H1 (cell line): ENCODE results near the gene SERPINB11. TPM values are rescaled to one million over a fixed set of nuclear protein-coding genes. Genes with fewer than 3 reads are reported as not detected.

ENCODE experiments used
- CTCF ChIA-PET: fragments of 300-600 bp; sonication (Branson Sonifier 250); formaldehyde crosslinking; loops from one replicate; lab custom pipeline; 2021; ENCODE audit not compliant: partially characterized antibody; lab: Charles Lee
- POLR2A ChIA-PET: fragments of 300-600 bp; sonication (Branson Sonifier 250); formaldehyde crosslinking; loops from one replicate; lab custom pipeline; 2021; ENCODE audit warnings: inconsistent platforms; ENCODE audit not compliant: partially characterized antibody; lab: Charles Lee
- DNase-seq, 2 experiments: peaks; one replicate each; pipeline versions ENCODE4 v3.0.0 to v3.0.0-alpha.2; 2010 to 2022; ENCODE audit warnings: low spot score in 2 of 2, low read depth in 1 of 2, mixed read lengths in 1 of 2
- FAIRE-seq: peaks from 2 replicates; lab custom pipeline; 2011; peaks lifted over from hg19 to GRCh38; lab: Jason Lieb, UNC
- H2AFZ ChIP-seq: 2 replicates; pipeline ENCODE4 v1.8.1; 2012; ENCODE audit warnings: low read length, inconsistent platforms
- H2AK5ac ChIP-seq: 2 replicates; pipeline ENCODE4 v1.6.1; 2013; ENCODE audit warnings: low read depth, low read length
- H2BK120ac ChIP-seq: replicated peaks from 2 replicates; pipeline ENCODE3; 2013; ENCODE audit warnings: low read depth, low read length, inconsistent platforms
- H2BK12ac ChIP-seq: 2 replicates; pipeline ENCODE4 v1.6.1; 2013; ENCODE audit warnings: low read depth, low read length
- H2BK15ac ChIP-seq: 2 replicates; pipeline ENCODE4 v1.6.1; 2013; ENCODE audit warnings: low read length
- H2BK20ac ChIP-seq: 2 replicates; pipeline ENCODE4 v1.6.1; 2013; ENCODE audit warnings: low read length
- H2BK5ac ChIP-seq: 2 replicates; pipeline ENCODE4 v1.6.1; 2013; ENCODE audit warnings: low read depth, low read length
- H3K14ac ChIP-seq: 2 replicates; pipeline ENCODE4 v1.6.1; 2013; ENCODE audit warnings: inconsistent platforms; ENCODE audit not compliant: insufficient read length
- H3K18ac ChIP-seq: 2 replicates; pipeline ENCODE4 v1.6.1; 2013; ENCODE audit warnings: low read length; ENCODE audit errors: extremely low read depth
- H3K23ac ChIP-seq: 2 replicates; pipeline ENCODE4 v1.6.1; 2013; ENCODE audit warnings: inconsistent platforms; ENCODE audit not compliant: insufficient read length
- H3K23me2 ChIP-seq: 2 replicates; pipeline ENCODE4 v1.6.1; 2013; ENCODE audit warnings: low read depth, low read length
- H3K27ac ChIP-seq: 2 replicates; pipeline ENCODE4 v1.6.1; 2011; ENCODE audit warnings: low read depth, low read length, inconsistent platforms
- H3K27me3 ChIP-seq, 4 experiments: replicated peaks in 1 of 4; 1 replicate in 1 of 4; 2 replicates in 3 of 4; pipeline versions ENCODE4 v1.6.1 to v1.8.1; 2011 to 2013; ENCODE audit warnings: low read length in 3 of 4, mild to moderate bottlenecking in 3 of 4, inconsistent platforms in 2 of 4, mixed read lengths in 2 of 4, moderate library complexity in 1 of 4; ENCODE audit not compliant: control insufficient read depth in 3 of 4, insufficient read depth in 3 of 4; ENCODE audit errors: extremely low read depth in 1 of 4
- H3K36me3 ChIP-seq, 4 experiments: 2 replicates each; pipeline versions ENCODE4 v1.6.1 to v1.8.1; 2011 to 2013; ENCODE audit warnings: mild to moderate bottlenecking in 4 of 4, low read length in 3 of 4, moderate library complexity in 2 of 4, control low read depth in 1 of 4, inconsistent platforms in 1 of 4; ENCODE audit not compliant: insufficient read depth in 4 of 4, control insufficient read depth in 2 of 4
- H3K4ac ChIP-seq: replicated peaks from 2 replicates; pipeline ENCODE3; 2013; ENCODE audit warnings: low read length, low read depth, mixed read lengths, inconsistent platforms; ENCODE audit not compliant: insufficient read length
- H3K4me1 ChIP-seq, 4 experiments: replicated peaks in 1 of 4; 1 replicate in 1 of 4; 2 replicates in 3 of 4; pipeline versions ENCODE4 v1.6.1 to v1.8.1; 2011 to 2013; ENCODE audit warnings: low read length in 3 of 4, inconsistent platforms in 2 of 4, mixed read lengths in 1 of 4; ENCODE audit not compliant: insufficient read depth in 4 of 4, control insufficient read depth in 3 of 4
- H3K4me2 ChIP-seq, 2 experiments: 2 replicates each; pipeline versions ENCODE4 v1.6.1 to v1.8.1; 2011 to 2013; ENCODE audit warnings: low read depth in 2 of 2, low read length in 2 of 2, control low read depth in 1 of 2, inconsistent platforms in 1 of 2, mild to moderate bottlenecking in 1 of 2; ENCODE audit not compliant: insufficient read depth in 1 of 2
- H3K4me3 ChIP-seq, 4 experiments: fragments of 200-600, 300-600 bp in 1 of 4; sonication (generic), shearing (Covaris generic), sonication (Bioruptor Twin) in 1 of 4; 2 replicates each; pipeline versions ENCODE4 v1.5.1 to v1.8.1; 2011 to 2016; ENCODE audit warnings: low read length in 4 of 4, low read depth in 3 of 4, control low read depth in 2 of 4, inconsistent platforms in 2 of 4, mild to moderate bottlenecking in 2 of 4, mixed read lengths in 1 of 4, moderate library complexity in 1 of 4; ENCODE audit not compliant: insufficient read depth in 2 of 4; ENCODE audit errors: extremely low read depth in 1 of 4
- H3K56ac ChIP-seq: replicated peaks from 2 replicates; pipeline ENCODE3; 2013; ENCODE audit warnings: low read depth, mild to moderate bottlenecking, mixed read lengths, low read length, inconsistent platforms; ENCODE audit not compliant: insufficient read length
- H3K79me1 ChIP-seq: 2 replicates; pipeline ENCODE4 v1.6.1; 2013; ENCODE audit warnings: low read depth, low read length, control low read depth
- H3K79me2 ChIP-seq, 2 experiments: 2 replicates each; pipeline versions ENCODE4 v1.6.1 to v1.8.1; 2012 to 2013; ENCODE audit warnings: low read length in 2 of 2, mild to moderate bottlenecking in 2 of 2, inconsistent platforms in 1 of 2; ENCODE audit not compliant: insufficient read depth in 2 of 2, control insufficient read depth in 1 of 2
- H3K9ac ChIP-seq, 4 experiments: replicated peaks in 1 of 4; 1 replicate in 1 of 4; 2 replicates in 3 of 4; pipeline versions ENCODE4 v1.6.1 to v1.8.1; 2011 to 2013; ENCODE audit warnings: low read depth in 3 of 4, low read length in 3 of 4, control low read depth in 2 of 4, mild to moderate bottlenecking in 2 of 4, moderate library complexity in 2 of 4, inconsistent platforms in 1 of 4; ENCODE audit errors: extremely low read depth in 1 of 4
- H3K9me3 ChIP-seq, 2 experiments: 2 replicates each; pipeline versions ENCODE4 v1.6.1 to v1.8.1; 2012 to 2013; ENCODE audit warnings: mild to moderate bottlenecking in 2 of 2, moderate library complexity in 2 of 2, control low read depth in 1 of 2, inconsistent platforms in 1 of 2, low read depth in 1 of 2, low read length in 1 of 2, mixed read lengths in 1 of 2; ENCODE audit not compliant: insufficient read depth in 2 of 2
- H4K20me1 ChIP-seq, 2 experiments: replicated peaks in 1 of 2; 2 replicates each; pipeline versions ENCODE3 to v1.8.1; 2011 to 2013; ENCODE audit warnings: inconsistent platforms in 2 of 2, low read length in 2 of 2, mild to moderate bottlenecking in 1 of 2; ENCODE audit not compliant: insufficient read depth in 2 of 2, control insufficient read depth in 1 of 2
- H4K5ac ChIP-seq: 2 replicates; pipeline ENCODE4 v1.6.1; 2013; ENCODE audit warnings: low read length, low read depth, mixed read lengths, inconsistent platforms; ENCODE audit not compliant: insufficient read length
- H4K8ac ChIP-seq: 2 replicates; pipeline ENCODE4 v1.8.0; 2013; ENCODE audit warnings: mild to moderate bottlenecking, moderate library complexity, low read length, inconsistent platforms; ENCODE audit not compliant: insufficient read depth; ENCODE audit errors: extremely low read depth
- H4K91ac ChIP-seq: replicated peaks from 2 replicates; pipeline ENCODE3; 2013; ENCODE audit warnings: low read length, mixed read lengths, inconsistent platforms; ENCODE audit not compliant: insufficient read length
- MAFK ChIP-seq: IDR thresholded peaks from 2 replicates; pipeline ENCODE4 v1.6.1; 2012; ENCODE audit warnings: low read depth, mild to moderate bottlenecking, improper control_type of control experiment, low read length
- WGBS, 2 experiments: shearing (Covaris generic) in 1 of 2; methylation state at CpG; one replicate each; pipeline versions ENCODE4 v1.1.6 to v1.1.7; 2013 to 2015; ENCODE audit warnings: low lambda C conversion rate in 2 of 2, mixed read lengths in 2 of 2, inconsistent platforms in 1 of 2, low coverage in 1 of 2, missing lambda C conversion rate in 1 of 2; ENCODE audit not compliant: insufficient replicate concordance in 2 of 2, insufficient coverage in 1 of 2, insufficient read length in 1 of 2; ENCODE audit errors: extremely low coverage in 1 of 2, missing lambda C conversion rate in 1 of 2; 5-methylcytosine and 5-hydroxymethylcytosine counted together
- polyA plus RNA-seq, 7 experiments: library from polyadenylated mRNA; depleted of rRNA in 3 of 7; stranded (reverse) in 5 of 7; unstranded in 2 of 7; fragments of >200 nt in 5 of 7; fragments of 200-250 nt in 2 of 7; gene quantifications; 1 replicate in 5 of 7; 2 replicates in 1 of 7; 4 replicates in 1 of 7; pipeline versions ENCODE4 v1.2.1 to v1.2.3, GENCODE V29; 2011 to 2013; ENCODE audit warnings: missing spikeins in 2 of 7, mixed read lengths in 2 of 7
- total RNA-seq: library from RNA; stranded (reverse); fragmentation: NEBNext Ultra II Directional; extraction: Animal tissue kit (Norgen Biotek cat#: 25700); gene quantifications from 2 replicates; pipeline ENCODE4 v1.2.1, GENCODE V29; 2021

The SERPINB11 gene
- total and polyA plus RNA-seq, 2 of the 8 experiments (the other 6 are each of a cell fraction or from before 2014, with no cell fraction given) = not detected

DNA sequence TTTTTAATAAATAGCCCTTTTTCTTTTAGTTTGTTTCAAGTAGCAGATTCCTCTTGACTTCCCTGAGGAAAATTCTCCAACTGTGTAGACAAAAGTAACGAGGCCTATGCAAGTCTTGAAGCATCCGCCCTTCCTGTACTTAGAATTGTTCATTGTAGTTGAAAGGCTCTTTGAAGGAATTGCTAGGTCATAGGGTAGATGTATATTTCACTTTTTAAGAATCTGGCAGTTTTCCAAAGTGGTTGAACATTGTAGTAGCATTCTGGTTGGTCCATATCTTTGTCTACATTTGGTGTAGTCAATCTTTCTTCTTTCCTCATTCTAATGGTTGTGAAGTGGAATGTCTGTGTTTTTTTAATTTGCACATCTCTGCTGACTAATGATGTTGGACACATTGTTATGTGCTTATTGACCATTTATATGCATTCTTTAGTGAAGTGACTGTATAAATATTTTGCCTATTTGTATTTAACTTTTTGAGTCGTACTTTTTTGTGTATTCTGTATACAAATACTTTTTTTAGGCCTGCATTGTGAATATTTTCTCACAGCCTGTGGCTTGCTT lies 5.6 kb upstream of the SERPINB11 start:
- FAIRE-seq = no peak
- TF ChIP-seq MAFK = no peak

More for the DNA sequence above, 5.6 kb upstream of the SERPINB11 start:
- no peak overlapping the region for H3K9ac ChIP-seq
- H3K14ac ChIP-seq = no peak overlapping the region
- H4K5ac ChIP-seq = no peak overlapping the region
- no peak overlapping the region for H3K4me2 ChIP-seq
- no peaks in the 10 kb centered on the region for H3K23me2 ChIP-seq
- H3K9me3 ChIP-seq = no peaks in the 10 kb centered on the region; a peak in 1 of 4 replicates
- no peak overlapping the region for H2BK12ac ChIP-seq
- H2BK5ac ChIP-seq = no peak overlapping the region
- no peaks in the 10 kb centered on the region for H4K20me1 ChIP-seq
- ChIA-PET CTCF (no interaction called here), POLR2A (no interaction called here)
- H3K79me2 ChIP-seq = no peaks in the 10 kb centered on the region
- no peak overlapping the region for H3K56ac ChIP-seq
- no peak overlapping the region for H2BK120ac ChIP-seq
- H3K27ac ChIP-seq = no peak overlapping the region
- H4K8ac ChIP-seq = no peak overlapping the region
- H3K18ac ChIP-seq = no peak overlapping the region
- H2AK5ac ChIP-seq = no peak overlapping the region
- H2AFZ ChIP-seq = no peak overlapping the region
- no peak overlapping the region for H4K91ac ChIP-seq
- WGBS, 2 experiments = 81% methylated on average over 3 of the region's 3 CpGs; no CpG with 5 or more reads in 1 of the 2 experiments
- H3K27me3 ChIP-seq = no peaks in the 10 kb centered on the region
- no peak for DNase-seq
- H3K36me3 ChIP-seq = no peaks in the 10 kb centered on the region
- H2BK15ac ChIP-seq = no peak overlapping the region
- H3K4me3 ChIP-seq = no peak overlapping the region
- H2BK20ac ChIP-seq = no peak overlapping the region
- H3K23ac ChIP-seq = no peak overlapping the region
- no peak overlapping the region for H3K4ac ChIP-seq
- H3K4me1 ChIP-seq = no peaks in the 10 kb centered on the region
- no peaks in the 10 kb centered on the region for H3K79me1 ChIP-seq
